Measurements from ENCODE around the gene ACIN1. TPM values are rescaled to one million over a fixed set of nuclear protein-coding genes. Genes with fewer than 3 reads are reported as not detected.

ACIN1 gene
- total and polyA plus RNA-seq, 10 of the 15 experiments (the other 5 are each of a cell fraction or from before 2014, with no cell fraction given) = 4.3 to 148 (median 93.4) TPM

- TF ChIP-seq TCF12 (IDR thresholded peaks at IDR 0.05; ENCODE audit: low read depth, low read length) = no peak
Observed at GRCh38 chr14:23143911-23144310, 49.0 kb upstream of the ACIN1 start (continued).

GRCh38 chr14:23142826-23143225 is 47.9 kb upstream of the ACIN1 start:
- ATAC-seq (no peak), DNase-seq (ENCODE audit: low read depth, low spot score) (no peak), FAIRE-seq (no peak)
- no TSS peak for BruUV-seq (replicated peaks)
- Histone ChIP-seq H3K4me3 (no peak overlapping the region), H3K4me2 (ENCODE audit: control insufficient read depth, insufficient read depth) (no peak overlapping the region), H3K27me3 (replicated peaks in 1 of 2; ENCODE audit: control insufficient read depth in 2 of 2, insufficient read depth in 2 of 2, low read length in 1 of 2) (peaks cover 3% of the 10 kb centered on the region in 2 experiments; a peak in 3 of 4 replicates), H3K9me3 (replicated peaks; ENCODE audit: control insufficient read depth, insufficient read depth, low read length) (no peaks in the 10 kb centered on the region), H3K79me2 (ENCODE audit: control insufficient read depth, insufficient read depth, low read length) (no peaks in the 10 kb centered on the region), H2AFZ (ENCODE audit: control insufficient read depth, low read depth, low read length) (no peak overlapping the region), H4K20me1 (ENCODE audit: control insufficient read depth, insufficient read depth) (no peaks in the 10 kb centered on the region; the same call in 1 of the 2 replicates), H3K9ac (ENCODE audit: control insufficient read depth, insufficient read depth, low read length) (no peak overlapping the region), H3K36me3 (ENCODE audit: control insufficient read depth in 2 of 2, insufficient read depth in 2 of 2, low read length in 1 of 2) (no peaks in the 10 kb centered on the region), H3K27ac (ENCODE audit: control insufficient read depth, insufficient read depth) (no peak overlapping the region), H3K4me1 (ENCODE audit: control insufficient read depth, insufficient read depth, low read length) (no peaks in the 10 kb centered on the region)
- ChIA-PET CTCF (interaction anchor here (1.0 to 3.2 kb wide), 2 partner anchors 22 to 74 kb away, joined by 3 to 16 read pairs; no protein-coding TSS in a partner anchor), RAD21 (ENCODE audit: unreplicated experiment) (no interaction called here), SMC1A (ENCODE audit: uncharacterized antibody, unreplicated experiment) (no interaction called here), POLR2A (interaction anchor here (0.6 kb wide), 1 partner anchor 68 kb away, joined by 4 read pairs; no protein-coding TSS in a partner anchor)
- in situ Hi-C loops (cut with MboI) (no loop called here), intact Hi-C loops (cut with micrococcal nuclease; ENCODE audit: unreplicated experiment) (no loop called here)
- TF ChIP-seq TCF12 (IDR thresholded peaks at IDR 0.05; ENCODE audit: low read depth, low read length) (no peak), CEBPB (IDR thresholded peaks at IDR 0.05; ENCODE audit: borderline replicate concordance in 1 of 2, low read depth in 2 of 2, low read length in 2 of 2) (no peak), NRF1 (conservative IDR thresholded peaks at IDR 0.05; ENCODE audit: low read depth, low read length) (no peak), HDAC2 (IDR thresholded peaks at IDR 0.05) (no peak), SREBF1 (IDR thresholded peaks at IDR 0.05; ENCODE audit: low read length) (no peak), SIN3A (IDR thresholded peaks at IDR 0.05; ENCODE audit: low read depth, low read length) (no peak), GABPA (IDR thresholded peaks at IDR 0.05; ENCODE audit: low read depth) (no peak), CTCF (IDR thresholded peaks at IDR 0.05 in 2 of 3, conservative IDR thresholded peaks at IDR 0.05 in 1 of 3; ENCODE audit: control insufficient read depth in 2 of 3, extremely low read depth in 1 of 3, insufficient read depth in 1 of 3, low read depth in 3 of 3, low read length in 3 of 3) (no peak), BHLHE40 (IDR thresholded peaks at IDR 0.05; ENCODE audit: borderline replicate concordance in 1 of 2, low read depth in 2 of 2, low read length in 1 of 2) (no peak), HCFC1 (IDR thresholded peaks at IDR 0.05; ENCODE audit: low read length) (no peak), RELA (IDR thresholded peaks at IDR 0.05; ENCODE audit: borderline replicate concordance, partially characterized antibody) (no peak), ZBED1 (IDR thresholded peaks at IDR 0.05; ENCODE audit: borderline replicate concordance) (no peak), EP300 (IDR thresholded peaks at IDR 0.05; ENCODE audit: borderline replicate concordance in 1 of 2, control insufficient read depth in 1 of 2, low read depth in 2 of 2, low read length in 2 of 2) (no peak)
- 47% methylated on average over 4 of the region's 4 CpGs for WGBS (ENCODE audit: insufficient coverage, insufficient replicate concordance, low lambda C conversion rate, missing lambda C conversion rate)

Measured in GM12878 (cell line).